NCI-H69 (cell line): ENCODE data around the gene HS3ST5.
"Not testable (repeated sequence)": the region's sequence is repeated elsewhere in the genome, so short reads cannot be mapped to it uniquely, and the experiment has no call there.

ENCODE experiments used
- DNase-seq: peaks from one replicate; lab custom pipeline; 2025; lab: John Stamatoyannopoulos, UW

HS3ST5 gene

DNA sequence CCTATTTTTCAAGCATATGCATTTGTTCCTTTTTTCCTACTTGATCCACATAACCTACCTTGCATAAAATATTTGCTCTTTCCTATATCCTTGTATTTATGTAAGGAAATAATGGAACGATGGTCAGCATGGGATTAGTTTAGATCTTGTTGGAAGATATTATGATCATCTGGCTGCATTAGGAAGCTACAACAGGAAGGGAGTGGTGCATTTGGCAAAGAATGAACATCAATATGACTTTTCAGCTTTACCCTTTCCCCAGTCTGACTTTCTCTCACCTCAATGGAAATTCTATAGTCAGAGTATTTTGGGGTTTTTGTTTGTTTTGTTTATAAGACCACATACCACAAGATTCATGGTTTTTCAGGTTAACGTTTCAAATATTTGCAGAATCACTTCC is 66.0 kb downstream of the HS3ST5 start:
- DNase-seq, result no peak

DNA sequence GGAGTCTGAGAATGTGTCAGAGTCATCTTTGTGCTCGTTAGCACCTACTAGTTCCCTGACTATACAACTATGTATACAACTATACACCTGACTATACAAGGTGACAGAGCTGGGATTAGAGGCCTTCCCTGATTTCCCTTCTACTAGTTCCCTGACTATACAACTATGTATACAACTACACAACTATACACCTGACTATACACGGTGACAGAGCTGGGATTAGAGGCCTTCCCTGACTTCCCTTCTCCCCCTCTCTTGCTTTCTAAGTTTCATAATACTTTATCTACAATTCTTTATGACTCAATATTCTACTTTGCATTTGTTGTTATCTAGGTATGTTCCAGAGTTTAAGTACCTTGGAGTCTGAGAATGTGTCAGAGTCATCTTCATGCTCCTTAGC is 68.0 kb downstream of the HS3ST5 start:
- no peak for DNase-seq

DNA sequence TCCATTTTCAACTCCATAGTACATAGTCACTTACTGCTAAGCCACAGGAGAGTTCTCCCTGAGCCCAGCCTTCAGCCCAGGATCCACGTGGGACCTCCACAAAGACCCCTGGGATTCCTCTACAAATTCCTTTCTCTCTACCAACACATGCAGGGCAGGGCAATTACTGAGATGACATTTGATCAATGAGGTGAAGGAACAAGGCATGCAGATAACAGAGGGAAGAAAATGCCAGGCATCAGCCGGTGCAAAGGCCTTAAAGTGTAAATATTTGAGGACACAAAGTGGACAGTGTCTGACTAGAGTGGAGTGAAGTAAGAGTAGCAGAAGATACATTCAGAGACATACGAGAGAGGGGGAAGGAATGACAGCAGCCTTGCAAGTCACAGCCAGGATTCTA is 70.2 kb downstream of the HS3ST5 start:
- DNase-seq, result no peak

DNA sequence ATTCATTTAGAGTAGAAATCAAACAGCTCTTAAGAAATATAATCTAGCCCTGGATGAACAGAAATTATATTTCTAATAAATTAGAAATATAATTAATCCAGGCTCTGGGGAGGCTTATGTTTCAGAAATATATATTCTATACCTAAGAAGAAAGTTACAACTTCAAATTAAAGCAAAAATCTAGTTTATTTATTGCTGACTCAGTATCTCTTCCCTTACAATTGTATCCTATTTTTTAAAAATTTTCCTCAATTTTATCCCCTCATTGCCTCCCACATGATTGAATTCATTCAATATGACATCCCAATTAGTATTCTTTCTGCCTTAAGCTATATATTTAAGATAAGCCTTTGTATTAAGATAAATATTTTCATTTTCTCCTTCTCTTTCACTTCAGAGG is 71.4 kb downstream of the HS3ST5 start:
- no peak for DNase-seq

DNA sequence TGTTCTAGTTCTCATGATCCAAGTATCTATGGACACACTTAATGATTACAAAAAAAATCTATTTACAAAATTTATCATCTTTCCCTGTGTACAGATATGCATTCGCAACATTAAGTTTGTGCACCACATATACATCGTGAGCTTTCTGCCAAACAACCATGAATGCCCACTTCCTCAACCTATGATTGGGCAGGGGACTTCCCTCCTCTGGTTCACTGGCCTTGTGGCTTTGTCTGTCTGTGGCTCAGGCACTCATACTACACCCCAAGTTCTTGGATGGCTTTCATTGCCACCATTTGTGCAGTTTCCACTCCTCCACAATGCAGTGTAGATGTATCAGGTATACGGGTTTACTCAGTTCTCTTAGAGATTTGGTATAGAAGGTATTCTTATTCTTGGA is 74.9 kb downstream of the HS3ST5 start:
- no peak for DNase-seq

DNA sequence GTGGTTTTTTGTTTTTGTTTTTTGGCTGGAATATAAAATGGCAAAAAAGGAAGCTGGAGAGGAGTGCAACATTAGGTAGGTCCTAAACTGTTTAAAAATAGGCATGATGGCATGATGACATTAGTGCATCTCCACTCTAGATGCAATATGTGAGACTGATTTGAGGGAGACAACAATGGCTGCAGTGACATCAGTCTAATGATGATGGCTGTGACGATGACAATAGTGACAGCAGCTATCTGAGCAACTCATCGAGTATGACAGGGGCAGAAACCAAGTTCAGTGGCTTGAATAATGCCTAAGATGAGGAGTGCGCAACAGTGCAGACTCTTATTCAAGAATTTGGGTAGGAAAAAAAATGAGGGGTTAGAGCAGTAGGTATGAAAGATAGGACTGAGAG is 82.0 kb downstream of the HS3ST5 start:
- DNase-seq, result no peak

DNA sequence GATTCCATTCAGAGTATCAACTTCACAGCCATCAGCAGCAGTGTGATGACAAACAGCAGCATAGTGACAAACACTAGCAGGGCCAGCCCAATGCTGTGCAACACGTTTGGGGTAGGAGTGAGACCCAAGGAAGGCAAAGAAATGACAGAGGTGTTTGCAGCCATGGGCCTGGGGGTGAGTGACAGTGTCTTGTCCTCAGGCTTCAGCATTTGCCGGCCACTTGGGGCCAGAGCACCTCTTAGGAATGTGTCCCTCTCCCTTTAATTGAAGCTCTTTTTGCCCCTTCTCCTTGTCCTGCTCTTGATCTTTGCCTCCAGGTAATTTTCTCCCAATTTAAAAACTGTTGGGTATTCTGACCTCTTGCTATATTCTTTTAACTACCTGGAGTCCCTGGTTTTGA is 84.4 kb downstream of the HS3ST5 start:
- DNase-seq, result no peak

DNA sequence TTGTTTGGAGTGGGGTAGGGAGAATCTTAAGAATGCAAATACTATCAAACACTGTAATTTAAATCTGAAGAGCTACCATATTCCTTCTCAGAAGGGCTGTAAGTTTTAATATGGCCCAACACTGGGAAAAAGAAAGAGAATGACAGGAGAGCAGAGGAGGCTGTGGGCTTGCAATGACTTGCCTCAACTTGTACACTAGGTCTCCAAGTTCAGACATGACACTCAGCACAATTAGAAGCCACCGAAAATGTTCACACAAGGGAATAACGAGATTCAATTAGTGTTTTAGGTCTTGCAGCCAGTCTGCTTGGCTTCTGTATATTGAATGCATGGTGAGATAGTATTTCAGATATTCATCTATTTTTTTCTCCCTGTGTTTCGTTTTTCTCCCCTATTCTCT is 89.4 kb downstream of the HS3ST5 start:
- no peak for DNase-seq

DNA sequence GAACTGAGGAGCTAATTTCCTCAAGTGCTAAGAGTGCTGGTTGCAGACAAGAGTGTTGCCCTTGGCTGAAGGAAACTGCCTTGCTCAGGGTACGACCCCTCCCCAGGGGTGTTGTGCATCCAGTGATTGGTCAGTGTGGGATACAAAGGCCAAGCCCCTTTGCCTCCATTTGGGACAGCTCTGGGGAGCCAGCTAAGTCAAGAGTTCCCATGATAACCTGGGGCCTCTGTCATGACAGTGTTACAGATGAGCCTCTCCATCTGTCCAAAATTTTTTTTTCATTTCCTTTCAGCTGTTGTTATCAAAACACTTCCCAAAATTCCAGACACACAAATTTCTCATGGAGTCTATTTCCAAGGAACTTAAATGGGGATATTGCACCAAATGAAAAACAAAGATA is 93.3 kb downstream of the HS3ST5 start:
- no peak for DNase-seq

DNA sequence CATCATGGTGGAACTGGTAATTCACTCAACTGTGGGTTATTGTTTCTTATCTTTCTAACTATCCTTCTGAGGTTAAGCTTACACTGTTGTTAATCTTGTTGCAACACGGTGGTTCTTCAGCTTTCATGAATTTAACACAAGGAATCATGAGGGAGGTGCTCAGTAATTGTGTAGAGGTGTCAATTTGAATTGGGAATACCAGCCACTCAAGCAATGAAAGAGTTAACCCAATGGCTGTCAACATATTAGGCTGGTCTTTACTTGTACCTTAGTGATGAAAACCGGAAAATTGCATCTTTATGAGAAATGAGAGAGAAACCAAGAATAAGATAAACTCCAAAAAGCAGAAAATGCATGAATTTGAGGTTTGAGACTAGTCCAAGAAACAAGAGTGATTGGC is 95.7 kb downstream of the HS3ST5 start:
- DNase-seq, result no peak

DNA sequence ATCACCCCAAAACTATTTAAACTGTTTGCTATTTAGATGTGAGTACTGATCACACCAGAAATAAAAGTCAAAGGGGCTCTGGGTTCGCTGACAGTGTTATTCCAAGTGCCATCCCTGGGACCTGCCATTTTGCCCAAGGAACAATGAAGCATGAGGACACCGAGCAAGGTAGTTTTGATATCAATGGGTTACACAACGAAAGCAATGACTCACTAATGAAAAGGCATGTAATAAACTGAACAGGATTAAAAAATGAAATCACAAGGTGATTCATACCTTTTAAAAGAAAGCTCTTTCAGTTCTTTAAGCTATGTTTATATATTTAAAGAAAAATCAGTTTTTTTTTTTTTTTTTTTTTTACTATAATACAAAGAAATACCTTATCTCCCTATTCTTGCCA is 102.0 kb downstream of the HS3ST5 start:
- no peak for DNase-seq

DNA sequence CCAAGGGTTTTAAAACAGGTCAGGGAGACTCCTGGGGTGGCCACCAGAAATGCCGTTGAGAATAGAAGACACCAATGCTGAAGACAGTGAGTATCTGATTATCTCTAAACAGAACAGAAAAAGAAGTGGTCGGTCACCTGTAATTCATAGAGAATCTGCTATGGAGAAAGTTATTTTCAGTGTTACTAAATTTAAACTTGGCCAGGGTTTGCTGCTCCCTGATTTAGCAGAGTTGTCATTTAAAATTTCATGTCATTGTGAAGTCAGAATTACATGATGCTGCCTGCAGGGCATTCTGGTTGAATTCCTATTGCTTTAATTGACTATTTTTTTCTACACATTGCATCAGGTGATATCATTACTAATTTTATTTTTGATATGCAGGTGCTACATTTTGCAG is 114.1 kb downstream of the HS3ST5 start:
- no peak for DNase-seq

DNA sequence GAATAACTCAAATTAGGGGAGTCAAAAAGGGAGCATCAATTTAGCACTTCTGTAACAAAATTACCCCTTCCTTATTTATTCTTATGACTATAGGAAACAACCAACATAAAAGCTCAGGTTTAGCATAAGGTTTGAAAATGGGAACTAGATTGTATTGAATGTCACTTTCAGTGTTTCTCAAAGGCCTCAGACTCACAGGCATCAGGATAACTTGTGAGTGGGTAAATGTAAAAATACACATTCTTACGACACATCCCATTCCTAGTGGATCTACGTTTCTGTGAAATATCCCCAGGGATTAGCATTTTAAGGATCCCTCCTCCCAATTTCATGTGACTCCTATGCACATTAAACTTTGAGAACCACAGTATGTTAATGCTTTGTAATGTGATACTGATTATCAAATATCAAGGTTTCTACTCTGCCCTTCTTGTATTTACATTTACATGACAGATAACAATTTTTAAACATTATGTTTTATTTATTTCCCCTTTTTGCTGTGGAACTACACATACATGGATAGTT is 114.8 kb downstream of the HS3ST5 start:
- DNase-seq, result no peak

DNA sequence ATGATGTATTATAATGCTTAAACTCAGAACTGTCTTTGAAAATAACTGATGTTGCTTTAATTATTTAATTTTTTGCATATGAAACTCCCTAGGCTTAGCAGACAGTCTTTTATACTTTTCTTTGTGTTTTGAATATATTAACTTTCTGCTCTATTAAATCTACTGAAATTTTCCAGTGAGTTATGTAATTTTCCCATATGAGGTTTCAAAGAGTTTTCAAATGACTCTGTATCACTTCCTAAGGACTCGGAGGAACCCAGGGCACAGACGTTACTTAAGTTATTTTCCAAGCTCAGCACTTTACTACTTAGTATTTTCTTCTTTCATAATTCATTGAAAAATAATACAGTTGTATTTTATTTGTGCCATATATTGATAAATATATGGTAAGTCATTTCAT is 122.6 kb downstream of the HS3ST5 start:
- no peak for DNase-seq

DNA sequence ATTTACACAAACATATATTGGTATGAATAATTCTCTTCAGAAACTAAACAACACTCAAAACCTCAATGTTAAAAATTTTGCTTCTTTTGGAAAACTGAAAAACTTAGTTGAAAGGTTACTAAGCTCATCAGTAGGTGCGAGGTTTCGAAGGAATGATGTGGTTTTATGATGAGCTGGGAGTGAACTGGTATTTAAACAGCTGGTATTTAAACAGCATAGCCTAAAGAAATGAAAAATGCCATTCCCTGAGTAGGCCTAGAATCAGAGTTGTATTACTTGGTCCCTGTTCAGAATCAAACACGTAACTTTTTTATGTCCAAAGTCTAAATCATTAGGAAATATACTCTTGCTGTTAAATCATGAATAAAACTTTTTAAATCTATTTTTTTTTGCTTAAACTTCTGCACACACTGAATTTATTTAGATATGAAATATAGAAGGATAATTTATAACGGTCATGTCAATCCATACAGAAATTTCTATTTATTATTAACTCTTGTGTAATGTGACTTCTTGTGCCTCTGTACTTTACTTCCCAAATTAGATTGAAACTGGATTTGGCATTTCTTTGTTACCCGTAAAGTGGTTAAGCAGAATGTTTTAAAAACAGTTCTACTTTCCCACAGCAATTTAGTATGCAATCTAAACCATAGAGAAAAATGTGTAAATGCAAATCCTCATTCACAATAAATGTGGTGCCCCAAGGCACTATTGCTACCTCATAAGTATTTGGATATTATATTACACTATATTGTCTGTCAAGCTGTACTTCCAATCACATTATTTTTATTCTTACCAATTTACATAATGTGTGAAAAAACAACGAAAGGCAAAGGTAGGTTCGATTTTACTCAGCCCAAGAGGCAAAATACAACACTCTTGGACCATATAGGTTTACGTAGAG is 124.1 kb downstream of the HS3ST5 start:
- no peak for DNase-seq

DNA sequence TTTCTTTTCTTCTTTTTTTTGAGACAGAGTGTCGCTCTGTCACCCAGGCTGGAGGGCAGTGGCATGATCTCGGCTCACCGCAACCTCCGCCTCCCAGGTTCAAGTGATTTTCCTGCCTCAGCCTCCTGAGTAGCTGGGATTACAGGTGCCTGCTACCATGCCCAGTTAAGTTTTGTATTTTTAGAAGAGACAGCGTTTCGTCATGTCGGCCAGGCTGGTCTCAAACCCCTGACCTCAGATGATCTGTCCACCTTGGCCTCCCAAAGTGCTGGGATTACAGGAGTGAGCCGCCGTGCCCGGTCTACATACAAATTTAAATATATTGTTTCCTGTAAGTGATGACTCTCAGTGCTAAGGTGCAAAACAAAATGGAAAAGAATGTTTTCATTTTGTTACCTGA is 124.8 kb downstream of the HS3ST5 start:
- DNase-seq, result not testable (repeated sequence)

DNA sequence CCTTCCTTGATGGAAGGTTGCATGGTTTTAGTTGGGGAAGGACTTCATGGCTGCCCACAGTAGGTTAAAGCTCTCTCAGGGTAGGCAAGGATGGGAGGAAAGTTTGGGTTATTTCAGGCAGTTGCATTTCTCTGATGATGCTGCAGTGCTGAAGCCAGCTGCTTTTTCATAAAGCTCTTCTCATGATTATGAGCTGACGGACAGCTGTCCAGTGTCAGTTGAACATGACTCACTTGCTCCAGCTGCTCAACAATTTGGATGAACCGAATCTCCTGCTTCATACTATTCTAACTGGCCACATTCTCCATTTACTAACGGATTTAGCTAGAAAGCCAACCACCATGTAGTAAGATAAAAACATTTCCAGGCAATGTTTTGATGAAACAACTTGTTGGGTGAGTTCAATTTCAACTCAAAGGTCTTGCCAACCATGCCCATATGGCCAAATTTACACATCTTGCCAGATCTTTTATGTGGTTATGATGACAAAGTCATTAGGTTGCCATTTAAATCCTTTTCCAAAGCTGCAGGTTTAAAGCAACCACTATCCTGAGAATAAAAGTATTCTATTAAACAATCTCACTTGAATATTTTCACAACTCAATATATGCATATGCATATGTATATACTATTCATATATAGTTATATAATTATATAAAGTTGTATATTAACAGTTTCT is 125.9 kb downstream of the HS3ST5 start:
- DNase-seq, result no peak

DNA sequence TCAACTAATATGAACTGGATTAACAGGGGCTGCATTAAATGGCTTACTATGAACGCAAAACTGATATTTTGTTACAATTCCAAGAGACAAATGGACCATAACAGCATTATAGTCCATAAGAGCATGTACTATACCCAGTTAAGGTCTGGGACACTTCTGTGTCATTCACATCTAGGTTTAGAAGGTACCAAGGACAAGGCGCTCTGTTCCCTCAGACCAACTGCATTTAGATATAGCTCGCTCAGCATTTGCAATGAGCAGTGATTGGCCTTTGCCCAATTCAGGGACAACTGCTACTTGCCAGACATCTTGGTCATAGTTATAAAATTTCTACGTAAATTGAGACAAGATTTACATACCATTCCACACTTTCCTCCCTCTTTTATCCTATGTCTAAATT is 132.4 kb downstream of the HS3ST5 start:
- no peak for DNase-seq

DNA sequence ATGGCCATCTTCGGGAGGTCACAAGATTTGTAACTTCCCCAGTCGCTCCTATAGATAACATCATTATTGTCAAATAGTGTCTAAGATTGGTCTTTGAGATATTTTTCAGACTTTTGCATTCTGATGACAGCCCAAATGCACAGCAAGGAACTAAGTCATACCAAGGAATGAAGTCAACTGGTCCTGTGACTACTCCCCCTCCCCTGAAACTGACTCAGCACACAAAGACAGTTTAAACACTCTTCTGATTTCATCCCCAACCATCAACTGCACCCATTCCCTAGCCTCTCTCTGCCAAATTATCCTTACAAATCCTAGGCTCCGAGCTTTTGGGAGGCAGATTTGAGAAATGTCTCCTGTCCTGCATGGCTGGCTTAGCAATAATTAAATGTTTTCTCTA is 139.4 kb downstream of the HS3ST5 start:
- DNase-seq, result no peak

DNA sequence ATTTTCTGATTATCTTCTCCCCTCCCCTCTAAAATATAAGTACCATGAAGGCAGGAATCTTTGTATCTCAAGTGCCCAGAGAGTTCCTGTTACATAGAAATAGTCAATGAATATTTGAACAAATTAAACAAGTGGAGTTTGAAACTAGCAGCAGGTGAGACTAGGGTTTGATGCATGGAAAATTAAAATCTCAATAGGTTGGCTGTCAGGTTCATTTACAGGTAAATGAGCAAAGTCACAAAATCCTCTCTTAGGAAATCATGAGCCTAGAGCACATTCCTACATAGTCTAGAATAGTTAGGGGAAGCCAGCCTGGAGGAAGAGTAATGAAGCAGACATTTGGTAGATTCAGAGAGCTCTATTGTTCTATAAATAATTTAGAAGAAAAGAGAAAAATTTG is 140.4 kb downstream of the HS3ST5 start:
- no peak for DNase-seq

DNA sequence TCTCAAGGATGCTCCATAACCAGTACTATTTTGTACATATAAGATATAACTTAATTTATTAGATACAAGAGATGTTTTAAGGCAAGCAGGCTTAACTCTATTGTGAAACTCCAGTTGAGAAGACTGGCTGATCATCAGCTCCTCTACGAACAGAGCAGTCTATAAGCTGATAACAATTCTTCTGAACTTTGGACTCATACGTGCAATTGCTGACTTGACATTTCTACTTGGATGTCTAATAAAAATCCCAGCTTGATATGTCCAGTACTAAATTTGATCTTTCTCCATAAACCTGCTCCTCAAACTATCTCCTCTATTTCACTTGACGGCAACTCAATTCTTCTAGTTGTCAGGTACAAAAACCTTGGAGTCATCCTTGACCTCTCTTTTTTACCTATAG is 141.9 kb downstream of the HS3ST5 start:
- no peak for DNase-seq

DNA sequence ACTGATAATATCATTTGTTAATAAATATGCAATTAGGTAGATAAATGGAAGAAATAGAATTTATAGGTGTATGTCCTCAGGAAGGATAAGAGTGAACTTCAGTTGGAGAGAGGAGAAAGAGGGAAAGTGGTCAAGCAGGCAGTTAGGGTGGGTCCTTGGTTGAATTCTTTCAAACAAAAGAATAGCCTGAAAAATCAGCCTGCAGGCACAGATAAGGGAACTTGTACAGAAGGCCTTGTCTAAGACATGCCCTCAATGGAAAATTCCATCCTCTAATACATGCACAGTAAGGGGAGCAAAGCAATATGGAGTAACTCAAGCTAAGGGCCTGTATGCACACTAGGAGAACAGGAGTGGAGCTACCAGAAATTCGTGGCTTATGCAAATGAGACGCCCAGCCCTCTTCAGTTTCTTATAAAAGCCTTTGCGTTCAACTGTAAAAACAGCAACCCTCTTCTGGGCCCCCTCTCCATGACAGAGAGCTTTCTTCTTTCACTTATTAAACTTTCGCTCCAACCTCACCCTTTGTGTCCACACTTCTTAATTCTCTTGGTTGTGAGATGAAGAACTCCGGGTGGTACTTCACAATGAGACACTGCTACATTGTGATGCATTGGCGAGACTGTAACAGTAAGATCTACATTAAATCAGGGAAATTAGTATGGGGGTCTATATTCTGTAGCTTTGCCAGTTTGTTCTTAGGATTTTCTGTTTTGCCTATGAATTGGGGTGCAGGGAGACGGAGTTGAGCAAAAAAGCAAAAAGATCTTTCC is 147.0 kb downstream of the HS3ST5 start:
- no peak for DNase-seq

DNA sequence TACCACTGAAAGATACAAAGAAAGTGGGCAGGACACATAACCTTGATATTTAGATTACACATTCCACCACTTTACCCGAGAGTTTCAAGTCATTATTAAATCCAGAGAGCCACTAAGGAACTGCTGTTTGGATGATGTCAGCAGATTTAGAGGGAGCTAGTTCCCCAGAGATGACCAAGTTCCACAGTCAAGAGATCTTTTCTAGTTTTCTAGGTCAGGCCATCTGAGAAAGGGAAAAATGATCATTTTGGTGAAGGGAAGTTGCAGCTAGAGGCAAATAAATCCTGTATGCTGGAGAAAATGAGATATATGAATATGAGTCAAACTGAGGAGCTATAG is 147.8 kb downstream of the HS3ST5 start:
- no peak for DNase-seq
